Measurements from ENCODE around the gene GAS2. TPM values are rescaled to one million over a fixed set of nuclear protein-coding genes. Genes with fewer than 3 reads are reported as not detected.

The GAS2 gene
- total RNA-seq, 2 donors from 2014 or later: 1.6 to 2.3 TPM

- intact Hi-C loops (cut with DNase I): no loop called here
- TF ChIP-seq CTCF (IDR thresholded peaks at IDR 0.05): no peak
- H3K9me3 ChIP-seq: no peaks in the 10 kb centered on the region
These were observed 39.0 kb upstream of the GAS2 start for GRCh38 chr11:22627421-22627820.

GRCh38 chr11:22633354-22633902 is 33.0 kb upstream of the GAS2 start:
- H3K9me3 ChIP-seq: no peaks in the 10 kb centered on the region
- intact Hi-C loops (cut with DNase I): no loop called here
- no peak for DNase-seq
- H3K27ac ChIP-seq: no peak overlapping the region
- H3K4me1 ChIP-seq: no peaks in the 10 kb centered on the region
- no peak for TF ChIP-seq CTCF (IDR thresholded peaks at IDR 0.05)
- H3K36me3 ChIP-seq: no peaks in the 10 kb centered on the region
- no peak overlapping the region for H3K4me3 ChIP-seq
- H3K27me3 ChIP-seq: no peaks in the 10 kb centered on the region
- no peak overlapping the region for H3K9ac ChIP-seq (ENCODE audit: low read depth in 2 of 2, low read length in 2 of 2)

More at GRCh38 chr11:22627421-22627820, 39.0 kb upstream of the GAS2 start:
- Histone ChIP-seq H3K4me1 (peaks cover 9% of the 10 kb centered on the region), H3K27ac (no peak overlapping the region), H3K27me3 (no peaks in the 10 kb centered on the region), H3K9ac (ENCODE audit: low read depth in 2 of 2, low read length in 2 of 2) (no peak overlapping the region), H3K36me3 (no peaks in the 10 kb centered on the region), H3K4me3 (no peak overlapping the region)
- DNase-seq: no peak

GRCh38 chr11:22634897-22635629 is 31.3 kb upstream of the GAS2 start:
- no peak for TF ChIP-seq CTCF (IDR thresholded peaks at IDR 0.05)
- Histone ChIP-seq H3K9me3 (no peaks in the 10 kb centered on the region), H3K4me1 (no peaks in the 10 kb centered on the region), H3K27ac (no peak overlapping the region), H3K9ac (ENCODE audit: low read depth in 2 of 2, low read length in 2 of 2) (no peak overlapping the region), H3K4me3 (no peak overlapping the region), H3K36me3 (no peaks in the 10 kb centered on the region), H3K27me3 (no peaks in the 10 kb centered on the region)
- intact Hi-C loops (cut with DNase I): no loop called here
- no peak for DNase-seq

GRCh38 chr11:22635689-22636088 is 30.7 kb upstream of the GAS2 start:
- H3K27ac ChIP-seq: no peak overlapping the region
- intact Hi-C loops (cut with DNase I): no loop called here

GRCh38 chr11:22640862-22641261 is 25.5 kb upstream of the GAS2 start:
- Histone ChIP-seq H3K4me3 (no peak overlapping the region), H3K36me3 (no peaks in the 10 kb centered on the region), H3K4me1 (no peaks in the 10 kb centered on the region), H3K9me3 (no peaks in the 10 kb centered on the region), H3K27me3 (no peaks in the 10 kb centered on the region), H3K27ac (no peak overlapping the region), H3K9ac (ENCODE audit: low read depth in 2 of 2, low read length in 2 of 2) (no peak overlapping the region)
- intact Hi-C loops (cut with DNase I): no loop called here
- TF ChIP-seq CTCF (IDR thresholded peaks at IDR 0.05): no peak
- no peak for DNase-seq

More at GRCh38 chr11:22635689-22636088, 30.7 kb upstream of the GAS2 start:
- no peaks in the 10 kb centered on the region for H3K27me3 ChIP-seq
- DNase-seq: no peak
- H3K4me3 ChIP-seq: no peak overlapping the region
- no peaks in the 10 kb centered on the region for H3K9me3 ChIP-seq
- H3K36me3 ChIP-seq: no peaks in the 10 kb centered on the region
- no peaks in the 10 kb centered on the region for H3K4me1 ChIP-seq
- H3K9ac ChIP-seq (ENCODE audit: low read depth in 2 of 2, low read length in 2 of 2): no peak overlapping the region
- TF ChIP-seq CTCF (IDR thresholded peaks at IDR 0.05): no peak

Data from colonic mucosa (tissue), 4 donors.